Right hindlimb (tissue), 1 donor: ENCODE results near the gene ZNF782.
"Not testable (repeated sequence)": the region's sequence is repeated elsewhere in the genome, so short reads cannot be mapped to it uniquely, and the experiment has no call there.

Source experiments
- DNase-seq: peaks from one replicate; pipeline ENCODE4 v3.0.0-alpha.2; 2018

Gene ZNF782

DNA sequence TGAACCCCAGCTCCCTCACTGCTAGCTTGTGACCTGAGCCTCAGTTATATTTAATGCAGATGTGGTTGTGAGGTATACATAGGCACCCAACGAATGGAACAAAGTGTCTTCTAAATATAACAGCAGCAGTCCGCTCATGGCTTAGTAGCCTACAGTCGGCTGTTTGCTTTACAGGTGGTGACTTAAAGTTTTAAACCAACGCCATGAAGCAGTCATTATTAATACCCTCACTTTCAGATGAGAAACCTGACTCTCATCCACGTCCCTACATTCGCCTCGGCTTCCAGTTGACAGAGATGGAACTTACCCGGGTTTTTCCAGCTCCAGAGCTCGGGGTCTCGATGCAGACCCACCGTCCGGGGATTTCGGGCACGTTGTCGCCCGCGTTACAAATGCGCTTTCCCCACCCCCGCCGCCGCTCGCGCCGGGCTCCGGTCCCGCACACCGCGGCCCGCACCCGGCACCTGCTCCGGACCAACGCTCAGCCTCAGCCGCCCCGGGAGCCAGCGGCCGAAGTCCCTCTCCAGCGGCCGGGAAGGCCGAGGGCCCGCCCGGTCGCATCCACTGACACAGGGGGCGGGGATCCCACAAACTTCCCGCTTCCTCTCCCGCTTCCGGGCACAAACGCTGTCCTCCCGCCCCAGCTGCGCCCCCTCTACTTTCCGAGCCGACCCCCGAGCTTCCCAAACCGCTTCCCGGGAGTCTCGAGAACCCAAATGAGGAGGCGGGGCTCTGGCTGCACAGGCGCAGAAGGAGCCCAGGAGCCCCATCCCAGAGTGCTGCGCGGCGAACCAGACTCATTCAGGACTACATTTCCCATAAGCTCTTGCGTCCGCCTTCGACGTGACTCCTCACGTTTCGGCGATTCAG is at the start of gene ZNF782:
TSS of gene ZNF782 (minus strand) at position 734 of the 870 bp plus-strand sequence. CDS start 2,553 bp downstream, outside the sequence.
- DNase-seq, result peak; percentile 98

DNA sequence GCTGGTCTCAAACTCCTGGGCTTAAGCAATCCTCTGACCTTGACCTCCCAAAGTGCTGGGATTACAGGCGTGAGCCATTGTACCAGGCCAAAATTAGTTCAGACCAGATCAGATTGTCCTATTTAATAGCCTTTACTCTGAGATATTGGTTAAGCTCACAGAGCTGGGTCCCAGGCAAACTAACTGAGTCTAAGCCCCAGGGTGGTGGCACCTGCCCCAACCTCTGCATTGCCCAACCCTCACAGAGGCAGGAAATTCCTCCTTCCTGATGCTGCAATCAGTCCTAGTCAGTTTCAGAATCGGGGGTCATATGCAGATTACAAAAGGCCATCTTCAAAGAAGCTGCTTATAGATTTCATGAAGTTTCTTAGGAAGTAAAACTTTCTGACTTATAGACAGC is 45.7 kb upstream of the ZNF782 start:
- DNase-seq, result not testable (repeated sequence)

DNA sequence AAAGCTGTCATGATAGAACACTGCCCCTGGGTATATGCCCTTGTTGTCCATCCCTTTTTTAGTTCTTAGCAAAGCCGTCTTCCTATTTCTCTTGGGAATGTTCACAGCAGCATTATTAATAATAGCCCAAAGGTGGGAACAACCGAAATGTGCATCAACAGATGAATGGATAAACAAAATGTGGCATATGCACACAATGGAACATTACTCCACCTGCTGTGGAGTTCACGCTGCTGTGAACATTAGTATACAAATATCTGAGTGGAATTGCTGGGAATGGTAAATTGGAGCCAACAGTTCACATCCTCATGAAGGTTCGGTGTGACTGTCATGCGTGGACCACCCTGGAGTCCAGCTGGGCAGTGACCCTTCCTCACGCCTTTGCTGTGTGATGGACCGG is 37.8 kb upstream of the ZNF782 start:
- no peak for DNase-seq

DNA sequence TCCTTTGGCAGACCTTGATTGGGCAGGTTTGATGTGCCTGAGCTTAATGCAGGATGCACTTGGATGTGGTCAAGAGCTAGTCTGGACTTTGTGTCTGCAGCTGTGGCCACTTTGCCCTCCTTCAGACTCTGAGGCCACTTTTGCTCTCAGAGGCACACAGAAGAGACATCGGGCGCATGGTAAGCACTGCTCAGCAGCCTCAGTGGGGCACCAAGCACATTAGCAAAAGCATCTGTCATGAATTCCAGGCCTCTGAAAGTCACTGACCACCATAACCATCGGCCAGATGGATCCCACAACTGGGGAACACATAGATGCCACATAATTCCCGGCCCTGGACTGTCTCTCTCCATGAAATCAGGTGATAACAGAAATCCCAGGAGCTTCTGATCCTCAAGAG is 34.3 kb upstream of the ZNF782 start:
- no peak for DNase-seq

DNA sequence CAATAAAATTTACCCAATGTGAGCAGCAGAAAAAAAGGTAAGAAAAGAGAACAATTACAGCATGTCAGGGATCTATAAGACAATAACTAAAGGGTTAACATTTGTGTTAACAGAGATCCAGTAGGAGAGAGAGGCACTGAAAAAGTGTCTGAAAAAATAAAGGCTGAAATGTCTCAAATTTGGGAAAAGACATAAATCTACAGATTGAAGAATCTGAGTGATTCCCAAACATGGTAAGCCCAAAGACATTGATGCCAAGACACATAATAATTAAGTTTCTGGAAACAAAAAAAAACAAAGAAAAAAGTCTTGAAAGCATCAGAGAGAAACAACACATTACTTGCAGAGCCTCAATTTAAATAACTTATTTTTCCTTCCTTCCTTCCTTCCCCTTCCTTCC is 31.1 kb upstream of the ZNF782 start:
- DNase-seq, result no peak

DNA sequence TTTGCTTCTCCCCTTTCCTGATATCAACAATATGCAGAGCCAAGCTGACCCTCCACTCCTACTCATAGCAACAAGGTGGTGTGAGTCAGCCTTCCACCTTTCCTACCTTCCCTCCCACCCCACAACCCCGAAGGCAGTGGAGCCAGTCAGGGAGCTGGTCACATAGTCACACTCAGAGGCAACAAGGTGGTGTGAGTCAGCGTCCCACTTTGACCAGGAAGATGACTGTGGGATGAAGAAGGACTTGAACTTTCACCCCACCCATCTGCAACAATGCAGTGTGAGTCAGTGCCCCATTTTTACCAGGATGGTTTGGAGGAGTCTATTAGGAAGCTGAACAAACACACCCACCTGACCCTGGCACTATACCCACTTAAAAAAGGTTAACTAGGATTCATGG is 30.1 kb upstream of the ZNF782 start:
- no peak for DNase-seq

DNA sequence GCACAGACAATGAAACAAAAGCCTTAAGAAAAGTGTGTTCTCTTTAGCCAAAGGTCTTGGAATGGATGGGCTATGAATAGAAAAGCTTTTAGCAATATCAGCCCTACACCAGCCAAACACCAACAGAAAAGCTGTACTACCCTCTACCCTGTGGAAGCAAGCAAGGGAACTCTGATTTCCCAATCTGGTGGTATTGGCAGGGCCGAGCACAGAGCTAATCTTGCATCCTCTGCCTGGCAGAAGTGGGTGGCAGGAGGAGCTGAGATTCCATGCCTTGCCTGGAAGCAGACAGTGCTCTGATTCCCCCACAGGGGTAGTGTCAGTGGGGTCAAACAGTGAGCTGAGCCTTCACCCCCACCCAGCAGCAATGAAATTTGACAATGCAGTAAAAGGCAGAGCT is 29.6 kb upstream of the ZNF782 start:
- DNase-seq, result no peak

DNA sequence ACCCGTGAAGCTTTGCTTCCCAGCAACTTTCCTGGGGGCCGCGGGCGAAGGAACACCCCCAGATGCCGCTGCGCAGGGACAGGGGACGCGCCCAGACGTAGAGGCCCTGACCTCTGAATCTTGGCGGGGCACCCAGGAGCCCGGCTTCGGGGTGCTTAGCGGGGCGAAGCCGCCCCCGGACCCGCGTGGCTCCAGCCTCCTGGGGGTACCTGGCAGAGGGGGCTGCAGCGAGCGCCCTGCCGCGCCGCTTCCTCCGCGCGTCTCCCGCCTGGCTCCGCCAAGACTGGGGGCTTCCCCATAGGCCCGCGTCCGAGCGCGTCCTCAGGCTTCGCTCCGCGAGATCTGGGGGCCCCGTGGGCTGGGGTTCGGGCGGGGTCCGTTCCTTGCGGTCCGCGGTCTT is 23.0 kb upstream of the ZNF782 start:
- DNase-seq, result no peak

DNA sequence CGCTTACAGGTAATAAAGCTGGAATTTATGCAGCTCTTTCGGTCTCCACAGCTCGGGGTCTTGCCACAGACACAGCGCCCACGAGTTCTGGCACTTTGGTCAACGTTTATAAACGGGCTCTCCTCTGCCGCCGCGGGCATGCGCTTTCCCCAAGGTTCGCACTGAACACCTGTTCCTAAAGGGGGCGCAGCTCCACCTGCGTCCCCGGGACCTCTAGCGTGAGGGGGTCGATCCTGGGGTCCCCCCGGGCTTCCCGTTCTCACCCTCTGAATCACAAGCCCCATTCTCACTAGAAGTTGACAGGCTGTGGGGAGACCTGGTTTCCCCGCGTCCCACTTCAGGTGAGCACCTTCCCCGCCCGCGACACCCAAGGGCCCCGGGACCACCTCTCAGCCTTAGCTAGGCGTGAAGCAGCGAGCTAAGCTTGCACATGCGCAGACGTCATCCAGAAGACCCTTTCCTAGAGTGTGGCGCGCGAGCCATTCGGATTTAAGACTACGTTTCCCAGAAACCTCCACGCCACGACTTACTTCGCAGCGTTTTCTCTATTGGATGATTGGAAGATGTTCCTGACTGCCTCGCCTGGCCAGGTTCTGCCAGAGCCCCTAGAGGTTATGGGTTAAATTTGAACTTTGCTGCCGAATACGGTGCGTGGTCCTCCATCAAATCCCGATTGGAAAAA is 21.3 kb upstream of the ZNF782 start:
- peak; percentile 78 for DNase-seq

DNA sequence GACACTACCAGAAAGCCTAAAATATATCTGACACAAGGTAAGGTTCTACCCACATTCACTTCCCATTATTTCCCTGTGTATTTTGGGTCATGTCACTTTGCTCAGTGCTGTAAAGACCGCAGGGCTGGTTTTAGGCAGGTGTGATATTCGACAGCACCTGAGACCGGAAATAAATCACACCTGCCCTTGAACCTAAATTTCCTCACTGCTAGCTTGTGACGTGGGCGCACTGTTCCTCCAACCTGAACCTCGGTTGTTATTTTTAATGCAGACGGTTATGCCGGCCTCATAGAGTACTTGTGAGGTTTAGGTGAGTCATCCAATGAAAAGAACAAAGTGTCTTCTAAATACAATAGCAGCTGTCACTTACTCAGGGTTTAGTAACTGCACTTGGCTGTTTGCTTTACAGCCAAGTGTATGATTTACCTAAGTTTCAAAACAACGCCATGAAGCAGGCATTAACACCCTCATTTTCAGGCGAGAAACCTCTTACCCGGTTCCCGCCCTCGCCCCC is 20.7 kb upstream of the ZNF782 start:
- no peak for DNase-seq

DNA sequence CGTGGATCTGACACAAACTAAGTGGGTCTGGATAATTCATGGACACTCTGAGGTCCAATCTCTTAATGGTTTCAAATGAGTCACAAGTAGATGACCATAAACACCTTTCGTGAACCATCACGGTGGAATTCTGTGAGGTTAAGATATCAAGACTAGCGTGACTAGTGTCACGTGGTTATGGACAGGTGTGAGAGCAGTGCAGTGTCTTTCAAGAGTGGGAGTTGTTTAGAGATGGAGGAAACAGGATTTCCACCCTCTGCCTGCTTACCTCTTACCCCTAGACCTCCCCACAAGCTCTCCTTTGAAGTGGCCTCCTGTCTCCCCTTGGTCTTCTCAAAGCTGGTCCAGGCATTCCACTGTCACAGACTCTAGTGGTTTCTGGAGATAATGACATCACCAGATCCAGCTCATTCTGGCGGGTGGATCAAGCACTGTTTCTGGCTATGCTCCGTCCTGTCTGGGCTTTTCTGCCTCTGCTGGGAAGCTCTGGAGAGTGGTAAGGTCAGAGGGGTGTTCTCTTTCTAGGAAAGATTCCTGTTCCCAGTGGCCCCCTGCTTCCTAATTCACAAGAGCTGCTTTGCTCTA is 20.0 kb upstream of the ZNF782 start:
- no peak for DNase-seq

DNA sequence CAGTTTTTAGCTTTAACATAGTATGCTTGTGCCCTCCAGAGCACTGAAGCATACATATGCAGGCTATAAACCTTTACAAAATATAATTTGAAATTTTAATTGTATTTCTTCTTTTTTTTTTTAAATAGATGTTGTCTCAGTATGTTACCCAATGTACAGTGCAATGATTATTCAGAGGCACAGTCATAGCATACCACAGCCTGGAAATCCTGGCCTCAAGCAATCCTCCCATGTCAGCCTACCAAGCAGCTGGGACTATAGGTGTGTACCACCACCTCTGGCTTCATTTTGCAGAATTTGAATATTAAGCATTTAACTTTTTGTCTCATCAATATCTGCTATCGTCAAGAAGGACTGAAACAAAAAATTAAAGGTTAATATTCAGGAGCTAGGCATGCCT is 16.9 kb upstream of the ZNF782 start:
- no peak for DNase-seq

DNA sequence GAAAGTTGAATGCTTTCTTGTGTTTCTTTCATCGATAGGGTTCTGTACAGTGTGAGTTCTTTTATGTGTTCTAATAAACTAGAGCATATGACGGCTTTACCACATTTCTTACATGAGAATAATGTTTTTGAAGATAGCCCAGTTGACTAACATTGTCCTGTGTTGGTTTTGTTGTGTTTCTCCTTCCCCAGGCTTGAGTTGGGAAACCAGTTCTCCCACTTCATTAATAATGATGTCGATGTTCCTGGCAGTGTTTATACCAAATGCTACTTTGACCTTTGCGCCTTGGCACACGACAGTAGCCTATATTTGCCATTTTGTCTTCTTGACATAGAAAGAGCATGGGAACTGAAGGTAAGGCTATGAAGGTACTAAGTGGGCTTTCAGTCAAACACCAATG is 14.4 kb upstream of the ZNF782 start:
- no peak for DNase-seq

DNA sequence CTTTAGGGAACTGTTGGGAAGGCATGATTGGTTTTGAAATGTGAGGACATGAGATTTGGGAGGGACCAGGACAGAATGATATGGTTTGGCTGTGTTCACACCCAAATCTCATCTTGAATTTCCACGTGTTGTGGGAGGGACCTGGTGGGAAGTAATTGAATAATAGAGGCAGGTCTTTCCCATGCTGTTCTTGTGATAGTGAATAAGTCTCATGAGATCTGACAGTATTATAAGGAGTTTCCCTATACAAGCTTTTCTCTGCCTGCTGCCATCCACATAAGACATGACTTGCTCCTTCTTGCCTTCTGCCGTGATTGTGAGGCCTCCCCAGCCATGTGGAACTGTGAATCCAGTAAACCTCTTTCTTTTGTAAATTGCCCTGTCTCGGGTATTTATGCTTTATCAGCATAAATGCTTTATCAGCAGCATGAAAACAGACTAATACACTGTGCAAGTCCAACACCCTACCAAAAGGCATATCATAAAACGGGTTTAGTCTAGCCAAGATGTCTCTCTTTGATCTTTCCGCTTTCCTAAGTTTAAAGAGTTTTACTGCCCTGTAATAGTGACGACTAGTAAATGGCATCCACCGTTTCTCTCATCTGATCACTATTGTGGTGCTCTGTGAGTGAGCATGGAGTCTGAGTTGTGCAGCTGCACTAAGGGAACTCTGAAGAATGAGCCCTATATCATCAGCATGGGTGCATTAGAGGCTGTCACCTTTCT is 12.9 kb upstream of the ZNF782 start:
- no peak for DNase-seq

DNA sequence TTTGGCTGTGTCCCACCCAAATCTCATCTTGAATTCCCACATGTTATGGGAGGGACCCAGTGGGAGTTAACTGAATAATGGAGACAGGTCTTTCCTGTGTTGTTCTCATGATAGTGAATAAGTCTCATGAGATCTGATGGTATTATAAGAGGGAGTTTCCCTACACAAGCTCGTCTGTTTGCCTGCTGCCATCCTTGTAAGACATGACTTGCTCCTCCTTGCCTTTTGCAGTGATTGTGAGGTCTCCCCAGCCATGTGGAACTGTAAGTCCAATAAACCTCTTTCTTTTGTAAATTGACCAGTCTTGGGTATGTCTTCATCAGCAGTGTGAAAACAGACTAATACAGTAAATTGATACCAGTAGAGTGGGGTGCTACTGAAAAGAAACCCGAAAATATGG is 10.9 kb upstream of the ZNF782 start:
- not testable (repeated sequence) for DNase-seq

DNA sequence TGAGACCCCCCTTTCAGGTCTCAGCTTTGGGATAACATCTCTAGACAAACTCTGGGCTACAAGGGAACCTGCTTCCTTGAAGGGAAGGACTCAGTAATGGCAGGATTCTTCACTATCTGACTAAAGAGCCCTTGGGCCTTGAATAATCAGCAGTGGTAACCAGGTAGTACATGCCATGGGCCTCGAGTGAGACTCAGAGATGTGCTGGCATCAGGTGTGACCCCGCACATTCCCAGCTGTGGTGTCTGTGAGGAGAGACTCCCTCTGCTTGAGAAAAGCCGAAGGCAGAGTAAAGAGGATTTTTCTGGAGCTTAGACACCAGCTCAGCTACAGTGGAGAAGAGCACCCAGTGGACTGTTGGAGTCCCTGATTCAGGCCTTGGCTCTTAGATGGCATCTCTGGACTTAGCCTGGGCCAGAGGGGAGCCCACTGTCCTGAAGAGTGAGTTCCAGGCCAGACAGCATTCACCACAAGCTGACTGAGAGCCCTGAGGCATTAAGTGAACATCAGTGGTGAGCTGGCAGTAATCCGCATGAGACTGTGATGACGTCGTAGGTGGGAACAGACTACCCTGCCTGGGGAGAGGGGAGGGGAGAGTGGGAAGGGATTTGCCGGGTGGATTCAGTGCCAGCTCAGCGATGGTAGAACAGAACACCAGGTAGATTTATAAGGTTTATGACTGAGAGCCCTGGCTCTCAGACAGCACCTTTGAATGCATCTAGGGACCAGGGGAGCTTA is 5.3 kb upstream of the ZNF782 start:
- DNase-seq, result no peak

DNA sequence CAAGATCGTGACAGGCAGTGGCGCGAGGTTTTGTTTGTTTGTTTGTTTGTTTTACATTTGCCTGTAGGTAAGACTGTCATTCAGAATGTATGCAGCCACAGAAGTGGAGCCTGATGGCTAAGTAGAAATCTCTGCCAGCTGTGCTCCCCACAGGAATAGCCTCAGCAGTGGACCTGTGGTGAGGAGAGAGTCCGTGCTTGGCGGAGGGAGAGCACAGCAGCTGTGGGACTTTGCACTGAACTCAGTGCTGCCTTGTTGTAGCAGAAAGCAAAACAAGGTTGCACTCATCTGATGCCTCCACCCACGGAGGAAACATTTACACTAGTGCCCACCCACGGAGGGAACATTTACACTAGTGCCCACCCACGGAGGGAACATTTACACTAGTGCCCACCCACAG is 4.4 kb upstream of the ZNF782 start:
- no peak for DNase-seq

DNA sequence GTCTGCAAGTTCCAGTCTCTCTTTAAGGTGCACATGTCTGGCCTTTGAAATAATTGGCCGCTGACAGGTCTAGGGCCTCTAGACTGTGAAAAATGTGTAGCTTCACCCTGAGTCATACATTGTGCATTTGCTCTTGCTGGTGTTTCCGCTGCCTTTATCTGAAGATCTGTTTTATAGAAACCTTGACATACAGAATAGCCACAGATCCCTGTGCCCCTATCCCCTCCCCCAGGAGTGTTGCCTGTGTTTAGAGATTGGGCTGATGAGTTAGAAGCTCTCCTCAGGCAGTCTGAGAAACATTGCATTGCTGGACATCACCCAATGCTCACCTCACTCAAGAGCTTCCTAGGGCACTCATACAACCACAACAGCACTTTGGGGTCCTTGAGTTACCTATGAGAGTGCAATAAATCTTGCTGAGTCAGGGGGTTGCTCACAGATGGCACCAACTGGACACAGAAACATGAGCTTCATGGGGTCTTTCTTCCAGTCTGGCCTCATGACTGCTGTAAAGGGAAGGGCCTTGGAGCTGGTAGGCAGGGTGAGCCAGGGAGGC is 3.8 kb upstream of the ZNF782 start:
- DNase-seq, result no peak

DNA sequence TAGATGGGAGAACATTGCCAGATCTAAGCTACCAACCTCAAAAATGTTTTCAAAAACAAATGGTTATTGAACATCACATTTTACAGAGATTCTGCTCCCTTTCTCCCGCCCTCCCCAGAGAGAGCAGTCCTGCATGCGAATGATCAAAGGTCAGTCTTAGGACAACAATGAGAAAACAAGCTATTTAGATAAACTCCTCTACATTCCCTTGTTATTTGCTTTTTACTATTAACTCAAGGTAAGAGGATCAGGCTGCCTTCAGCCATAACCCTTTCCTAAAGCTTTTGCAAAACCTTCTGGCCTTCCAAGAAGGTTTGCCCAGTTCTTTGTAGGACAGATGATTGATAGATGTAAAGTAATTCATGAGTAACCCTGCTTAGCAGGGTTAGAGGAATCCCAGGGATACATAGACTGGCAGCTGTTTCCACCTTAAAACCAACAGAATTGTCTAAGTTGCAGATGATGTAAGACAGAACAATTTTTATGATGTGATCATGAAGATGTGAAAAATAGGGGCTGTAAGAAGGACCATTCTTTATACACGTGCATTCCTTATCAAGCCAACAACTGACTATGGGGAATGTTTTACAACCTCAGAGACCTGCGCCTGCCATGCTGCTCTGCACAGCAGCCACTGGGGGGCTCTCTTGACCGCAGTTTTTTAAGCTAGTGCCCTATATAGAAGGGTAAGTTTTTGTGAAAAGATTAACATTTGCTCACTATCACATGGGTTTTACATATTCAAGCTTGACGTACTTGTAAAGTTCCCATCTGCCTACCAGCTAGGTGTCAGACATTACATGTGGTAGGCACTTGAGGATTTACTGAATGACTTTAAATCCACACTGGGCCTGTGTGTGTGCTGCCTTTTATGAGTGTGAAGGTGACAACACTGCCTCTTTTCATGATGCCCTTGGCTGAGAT is 2.3 kb upstream of the ZNF782 start:
- DNase-seq, result peak; percentile 61

DNA sequence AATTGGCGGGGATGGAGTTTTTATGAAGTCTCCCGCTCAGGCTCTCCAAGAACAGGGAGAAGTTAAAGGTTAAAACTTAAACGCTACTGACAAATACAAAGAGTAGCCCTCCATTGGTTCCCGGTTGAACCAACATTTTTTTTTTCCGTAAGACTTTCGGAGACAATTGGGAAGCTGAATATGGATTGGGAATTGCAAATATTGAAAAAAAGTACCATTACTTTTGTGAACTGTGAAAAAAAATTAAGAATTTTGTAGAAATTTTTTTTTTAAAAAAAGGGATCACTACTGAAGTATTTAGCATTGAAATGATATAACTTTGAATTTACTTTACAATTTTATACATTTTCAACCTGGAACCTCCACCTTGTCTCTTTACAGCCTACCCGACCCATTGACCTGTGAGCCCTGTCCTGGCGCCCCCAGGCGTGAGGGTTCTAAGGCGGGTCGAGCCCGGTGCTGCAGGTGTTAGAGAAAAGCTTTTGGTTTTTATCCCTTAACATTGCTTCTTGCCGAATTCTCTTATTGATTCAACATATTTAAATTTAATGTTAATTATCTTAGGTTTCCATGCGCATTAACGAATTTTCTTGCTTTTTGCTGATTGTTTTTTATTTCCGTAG is 448 bp upstream of the ZNF782 start:
- DNase-seq, result no peak
